Measurements from ENCODE around the gene PCBP1.
"Not testable (repeated sequence)": the region's sequence is repeated elsewhere in the genome, so short reads cannot be mapped to it uniquely, and the experiment has no call there.

The PCBP1 gene

DNA sequence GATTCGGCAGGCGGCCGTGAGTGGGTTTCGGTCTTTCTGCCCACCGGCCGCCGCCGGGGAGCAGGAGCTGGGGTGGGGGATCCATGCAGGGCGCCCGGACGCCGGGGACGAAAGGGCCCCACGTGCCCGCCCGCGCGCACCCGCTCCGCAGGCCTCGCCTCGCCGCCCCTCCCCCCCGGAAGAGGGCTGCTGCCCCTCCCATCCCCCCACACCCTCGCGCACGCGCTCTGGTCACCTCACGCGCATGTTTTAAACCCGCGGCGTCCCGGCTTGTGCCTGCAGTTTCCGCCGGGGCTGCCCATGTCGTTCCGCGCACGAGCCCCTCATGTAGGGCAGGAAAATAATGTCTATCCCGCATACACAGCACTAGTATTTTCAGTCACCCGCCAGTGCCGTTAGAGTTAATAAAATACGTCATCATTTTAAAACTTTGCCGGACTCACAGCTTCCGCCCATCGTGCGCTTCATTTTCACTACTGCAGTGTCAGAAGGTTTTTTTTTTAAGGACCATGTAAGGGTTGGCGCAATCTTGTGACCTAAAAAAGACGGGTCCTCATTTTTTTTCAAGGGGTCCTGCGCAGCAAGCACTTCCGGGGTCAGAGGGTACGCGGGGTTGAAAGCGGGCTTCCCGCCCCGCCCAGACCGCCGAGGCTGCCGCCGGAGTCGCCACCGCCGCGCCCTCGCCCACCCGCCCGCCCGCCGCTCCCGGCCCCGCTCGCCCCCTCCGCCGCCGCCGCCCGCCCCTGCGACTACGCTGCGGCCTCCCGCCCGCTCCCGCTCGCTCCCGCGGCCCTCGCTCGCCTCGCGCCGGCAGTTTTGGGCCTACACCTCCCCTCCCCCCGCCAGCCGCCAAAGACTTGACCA is at the start of gene PCBP1:
PCBP1 (plus strand) TSS at position 640 of the 864 bp plus-strand sequence. CDS start 267 bp downstream, outside the sequence.
- DNase-seq = peak; percentile 99

- DNase-seq = no peak
These were observed 47.9 kb upstream of the PCBP1 start for GRCh38 chr2:70039366-70039765.

GRCh38 chr2:70041663-70042062 is 45.6 kb upstream of the PCBP1 start:
- no peak for DNase-seq

- no peak for DNase-seq
These were observed 45.0 kb upstream of the PCBP1 start for GRCh38 chr2:70042246-70042645.

DNA sequence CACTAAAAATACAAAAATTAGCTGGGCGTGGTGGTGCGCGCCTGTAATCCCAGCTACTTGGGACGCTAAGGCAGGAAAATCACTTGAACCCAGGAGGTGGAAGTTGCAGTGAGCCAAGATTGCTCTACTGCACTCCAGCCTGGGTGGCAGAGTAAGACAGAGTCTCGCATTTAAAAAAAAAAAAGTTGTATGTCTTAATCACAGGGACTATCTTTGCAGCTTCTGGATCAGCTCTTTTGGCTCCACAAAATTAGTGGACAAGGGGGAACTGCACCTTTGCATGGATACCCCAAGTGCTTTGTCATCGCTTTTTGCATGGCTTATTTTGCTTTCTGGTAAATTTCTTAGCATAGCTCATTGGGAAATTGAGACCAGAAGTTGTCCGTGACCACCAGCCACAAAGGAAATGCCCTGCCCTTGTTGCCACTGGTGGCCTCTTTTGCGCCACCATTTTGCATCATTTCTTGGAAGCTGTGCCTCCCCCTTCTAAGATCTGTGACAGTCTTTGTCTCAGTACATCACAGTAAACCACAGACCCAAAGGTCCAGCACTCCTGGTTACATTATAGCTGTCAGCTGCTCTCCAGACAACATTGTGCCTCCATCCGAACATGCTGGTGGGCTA is 43.9 kb upstream of the PCBP1 start:
- DNase-seq = no peak

DNA sequence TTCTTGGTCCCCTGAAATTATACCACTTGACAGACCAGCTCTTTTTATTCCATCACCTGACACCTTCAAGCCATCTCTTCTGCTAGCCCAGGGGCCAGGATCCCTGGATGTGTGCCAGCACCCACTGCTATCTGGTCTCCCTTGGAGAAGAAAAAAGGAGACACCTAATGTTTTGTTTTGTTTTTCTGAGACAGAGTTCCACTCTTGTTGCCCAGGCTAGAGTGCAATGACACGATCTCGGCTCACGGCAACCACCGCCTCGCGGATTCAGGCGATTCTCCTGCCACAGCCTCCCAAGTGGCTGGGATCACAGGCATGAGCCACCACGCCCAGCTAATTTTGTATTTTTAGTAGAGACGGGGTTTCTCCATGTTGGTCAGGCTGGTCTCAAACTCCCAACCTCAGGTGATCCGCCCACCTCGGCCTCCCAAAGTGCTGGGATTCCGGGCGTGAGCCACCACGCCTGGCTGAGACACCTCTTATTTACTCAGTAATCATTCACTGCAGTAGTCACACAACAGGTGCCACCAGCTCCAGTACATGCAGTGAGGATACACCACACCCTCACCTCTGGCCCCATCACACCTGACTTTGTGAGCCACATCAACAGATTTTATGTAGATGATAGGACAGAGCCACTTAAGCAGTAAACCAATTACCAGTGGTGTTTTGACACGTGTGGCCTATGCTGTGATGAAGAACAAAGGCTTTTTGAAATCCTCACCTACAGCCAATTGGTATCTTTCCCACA is 42.8 kb upstream of the PCBP1 start:
- no peak for DNase-seq

DNA sequence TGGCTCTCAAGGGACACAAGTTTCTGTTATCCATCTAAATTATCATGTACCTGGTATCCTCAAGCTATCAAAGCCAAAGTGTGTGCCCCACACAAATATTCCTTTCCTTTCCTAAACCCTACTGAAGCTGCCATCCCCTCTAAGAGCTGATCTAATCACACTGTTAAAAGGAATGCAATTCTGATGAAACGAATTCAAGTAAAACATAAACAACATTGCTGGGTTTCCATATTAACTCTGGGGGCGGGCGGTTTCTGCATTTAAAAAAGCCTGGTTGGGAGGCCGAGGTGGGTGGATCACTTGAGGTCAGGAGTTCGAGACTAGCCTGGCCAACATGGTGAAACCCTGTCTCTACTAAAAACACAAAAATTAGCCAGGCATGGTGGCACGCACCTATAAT is 41.9 kb upstream of the PCBP1 start:
- DNase-seq = no peak

DNA sequence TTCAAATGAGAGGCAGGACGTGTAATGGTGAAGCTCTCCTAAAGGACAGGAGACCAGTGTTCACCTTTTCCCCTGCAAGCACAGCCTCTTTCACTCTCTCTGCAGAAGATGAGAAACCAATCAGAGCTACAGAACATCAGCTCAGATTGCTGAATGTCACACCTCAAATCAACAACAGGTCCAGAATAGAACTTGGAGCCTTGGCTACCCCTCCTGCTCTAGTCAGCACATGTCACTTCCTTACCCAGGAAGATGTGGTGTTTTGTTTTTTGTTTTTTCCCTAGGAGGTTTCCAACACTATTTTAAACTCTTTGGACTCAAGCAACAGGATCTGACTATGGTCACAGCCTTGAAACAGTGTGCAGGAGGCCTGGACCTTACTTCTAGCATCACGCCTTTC is 41.3 kb upstream of the PCBP1 start:
- DNase-seq = no peak

- no peak for DNase-seq
These were observed 40.7 kb upstream of the PCBP1 start for GRCh38 chr2:70046534-70046933.

DNA sequence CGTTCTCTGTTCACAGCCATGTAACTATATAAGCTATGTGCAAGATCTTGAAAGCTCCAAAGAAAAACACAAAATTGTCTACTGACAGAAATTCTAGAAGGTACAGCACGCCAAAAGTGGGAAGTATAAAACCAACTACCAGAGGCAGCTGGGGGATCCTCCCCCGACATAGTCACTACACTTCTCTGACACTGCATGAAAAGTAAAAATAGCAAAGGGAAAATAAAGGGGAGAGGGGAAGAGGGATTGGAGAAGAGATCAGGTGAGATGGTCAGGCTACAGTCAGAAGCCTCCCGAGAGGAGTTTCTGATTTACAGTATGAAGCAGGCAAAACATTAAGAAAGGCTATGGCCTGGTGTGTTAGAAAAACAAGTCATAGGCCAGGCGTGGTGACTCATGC is 39.8 kb upstream of the PCBP1 start:
- no peak for DNase-seq

GRCh38 chr2:70049255-70049654 is 38.0 kb upstream of the PCBP1 start:
- DNase-seq = no peak

GRCh38 chr2:70050631-70051425 is 36.4 kb upstream of the PCBP1 start:
- DNase-seq = no peak

DNA sequence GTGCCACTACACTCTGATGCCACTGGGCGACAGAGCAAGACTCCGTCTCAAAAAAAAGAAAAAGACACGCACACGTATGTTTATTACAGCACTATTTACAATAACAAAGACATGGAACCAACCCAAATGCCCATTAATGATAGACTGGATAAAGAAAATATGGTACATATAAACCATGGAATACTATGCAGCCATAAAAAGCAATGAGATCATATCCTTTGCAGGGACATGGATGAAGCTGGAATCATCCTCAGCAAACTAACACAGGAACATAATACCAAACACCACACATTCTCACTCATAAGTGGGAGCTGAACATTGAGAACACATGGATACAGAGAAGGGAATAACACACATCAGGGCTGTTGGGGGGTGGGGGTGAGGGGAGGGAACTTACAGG is 32.0 kb upstream of the PCBP1 start:
- DNase-seq = not testable (repeated sequence)

GRCh38 chr2:70061317-70061716 is 26.0 kb upstream of the PCBP1 start:
- no peak for DNase-seq

- DNase-seq = no peak
These were observed 25.0 kb upstream of the PCBP1 start for GRCh38 chr2:70062270-70062669.

GRCh38 chr2:70068119-70068518 is 19.2 kb upstream of the PCBP1 start:
- DNase-seq = no peak

- DNase-seq = peak; percentile 50
These were observed 18.2 kb upstream of the PCBP1 start for GRCh38 chr2:70069049-70069448.

DNA sequence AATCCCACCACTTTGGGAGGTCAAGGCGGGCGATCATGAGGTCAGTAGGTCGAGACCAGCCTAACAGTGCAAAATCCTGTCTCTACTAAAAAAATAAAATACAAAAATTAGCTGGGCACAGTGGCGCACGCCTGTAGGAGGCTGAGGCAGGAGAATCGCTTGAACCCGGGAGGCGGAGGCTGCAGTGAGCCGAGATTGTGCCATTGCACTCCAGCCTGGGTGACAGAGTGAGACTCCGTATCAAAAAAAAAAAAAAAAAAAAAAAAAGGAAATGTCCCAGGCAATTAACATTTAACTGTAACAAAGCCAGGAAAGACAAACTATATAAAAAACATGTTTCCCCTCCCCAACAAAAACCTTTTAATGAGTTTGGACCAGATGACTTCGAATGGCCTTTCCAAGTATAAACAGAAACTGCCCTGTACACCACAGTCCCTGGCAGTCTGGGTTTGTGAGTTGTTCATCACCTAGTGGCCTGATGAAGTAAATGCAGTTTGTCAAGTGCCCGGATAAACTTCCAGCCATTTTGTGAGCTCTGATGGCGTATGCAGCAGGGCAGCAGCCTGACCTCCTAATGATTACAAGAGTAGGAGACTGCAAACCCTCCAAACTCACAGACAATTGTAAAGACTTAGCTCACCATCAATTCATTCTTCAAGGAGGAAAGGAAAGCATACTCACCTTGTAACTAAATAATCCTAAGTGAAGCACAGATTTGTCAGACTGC is 16.6 kb upstream of the PCBP1 start:
- DNase-seq = peak; percentile 27

- no peak for DNase-seq
These were observed 13.8 kb upstream of the PCBP1 start for GRCh38 chr2:70073493-70073892.

GRCh38 chr2:70078384-70078783 is 8.9 kb upstream of the PCBP1 start:
- DNase-seq = no peak

DNA sequence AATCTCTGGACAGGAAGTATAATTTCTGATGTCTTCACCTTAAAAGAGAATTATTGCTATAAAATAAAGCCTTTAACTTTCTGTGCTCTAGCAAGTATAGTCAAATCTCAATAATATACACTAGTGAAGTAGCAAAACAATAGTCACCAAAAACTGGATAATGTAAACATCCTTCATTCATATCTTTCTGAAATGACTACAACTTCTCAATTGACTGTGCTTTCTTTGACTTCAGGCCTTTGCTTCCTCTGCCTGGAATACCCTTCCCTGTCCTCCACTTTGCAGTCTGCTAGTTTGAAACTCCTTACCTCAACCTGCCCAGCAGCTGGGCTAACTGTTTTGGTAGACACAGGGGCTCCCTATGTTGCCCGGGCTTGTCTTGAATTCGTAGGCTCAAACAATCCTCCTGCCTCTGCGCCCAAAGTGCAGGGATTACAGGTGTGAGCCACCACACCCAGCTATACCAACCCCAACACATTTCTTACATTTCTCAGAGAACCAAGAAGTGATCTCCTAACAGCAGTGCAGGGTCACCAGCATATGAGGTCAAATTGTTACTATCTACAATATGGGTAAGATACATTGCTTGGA is 6.6 kb upstream of the PCBP1 start:
- no peak for DNase-seq

- DNase-seq = no peak
These were observed 6.1 kb upstream of the PCBP1 start for GRCh38 chr2:70081221-70081620.

Measured in stimulated activated CD4-positive, alpha-beta T cell treated with anti-CD3 and anti-CD28 coated beads, Interleukin-12 subunit alpha, Interleukin-12 subunit beta, amount 100 ng/mL, for 4 hours (primary cell).